H1 (cell line): ENCODE data around the gene MRPL4. TPM values are rescaled to one million over a fixed set of nuclear protein-coding genes. Genes with fewer than 3 reads are reported as not detected.

Experiments
- CTCF ChIA-PET: fragments of 300-600 bp; sonication (Branson Sonifier 250); formaldehyde crosslinking; loops from one replicate; lab custom pipeline; 2021; ENCODE audit not compliant: partially characterized antibody; lab: Charles Lee
- POLR2A ChIA-PET: fragments of 300-600 bp; sonication (Branson Sonifier 250); formaldehyde crosslinking; loops from one replicate; lab custom pipeline; 2021; ENCODE audit warnings: inconsistent platforms; ENCODE audit not compliant: partially characterized antibody; lab: Charles Lee
- DNase-seq, 2 experiments: peaks; one replicate each; pipeline versions ENCODE4 v3.0.0 to v3.0.0-alpha.2; 2010 to 2022; ENCODE audit warnings: low spot score in 2 of 2, low read depth in 1 of 2, mixed read lengths in 1 of 2
- FAIRE-seq: peaks from 2 replicates; lab custom pipeline; 2011; peaks lifted over from hg19 to GRCh38; lab: Jason Lieb, UNC
- H2AFZ ChIP-seq: 2 replicates; pipeline ENCODE4 v1.8.1; 2012; ENCODE audit warnings: low read length, inconsistent platforms
- H2AK5ac ChIP-seq: 2 replicates; pipeline ENCODE4 v1.6.1; 2013; ENCODE audit warnings: low read depth, low read length
- H2BK120ac ChIP-seq: replicated peaks from 2 replicates; pipeline ENCODE3; 2013; ENCODE audit warnings: low read depth, low read length, inconsistent platforms
- H2BK12ac ChIP-seq: 2 replicates; pipeline ENCODE4 v1.6.1; 2013; ENCODE audit warnings: low read depth, low read length
- H2BK15ac ChIP-seq: 2 replicates; pipeline ENCODE4 v1.6.1; 2013; ENCODE audit warnings: low read length
- H2BK20ac ChIP-seq: 2 replicates; pipeline ENCODE4 v1.6.1; 2013; ENCODE audit warnings: low read length
- H2BK5ac ChIP-seq: 2 replicates; pipeline ENCODE4 v1.6.1; 2013; ENCODE audit warnings: low read depth, low read length
- H3K14ac ChIP-seq: 2 replicates; pipeline ENCODE4 v1.6.1; 2013; ENCODE audit warnings: inconsistent platforms; ENCODE audit not compliant: insufficient read length
- H3K18ac ChIP-seq: 2 replicates; pipeline ENCODE4 v1.6.1; 2013; ENCODE audit warnings: low read length; ENCODE audit errors: extremely low read depth
- H3K23ac ChIP-seq: 2 replicates; pipeline ENCODE4 v1.6.1; 2013; ENCODE audit warnings: inconsistent platforms; ENCODE audit not compliant: insufficient read length
- H3K23me2 ChIP-seq: 2 replicates; pipeline ENCODE4 v1.6.1; 2013; ENCODE audit warnings: low read depth, low read length
- H3K27ac ChIP-seq: 2 replicates; pipeline ENCODE4 v1.6.1; 2011; ENCODE audit warnings: low read depth, low read length, inconsistent platforms
- H3K27me3 ChIP-seq, 4 experiments: replicated peaks in 1 of 4; 1 replicate in 1 of 4; 2 replicates in 3 of 4; pipeline versions ENCODE4 v1.6.1 to v1.8.1; 2011 to 2013; ENCODE audit warnings: low read length in 3 of 4, mild to moderate bottlenecking in 3 of 4, inconsistent platforms in 2 of 4, mixed read lengths in 2 of 4, moderate library complexity in 1 of 4; ENCODE audit not compliant: control insufficient read depth in 3 of 4, insufficient read depth in 3 of 4; ENCODE audit errors: extremely low read depth in 1 of 4
- H3K36me3 ChIP-seq, 4 experiments: 2 replicates each; pipeline versions ENCODE4 v1.6.1 to v1.8.1; 2011 to 2013; ENCODE audit warnings: mild to moderate bottlenecking in 4 of 4, low read length in 3 of 4, moderate library complexity in 2 of 4, control low read depth in 1 of 4, inconsistent platforms in 1 of 4; ENCODE audit not compliant: insufficient read depth in 4 of 4, control insufficient read depth in 2 of 4
- H3K4ac ChIP-seq: replicated peaks from 2 replicates; pipeline ENCODE3; 2013; ENCODE audit warnings: low read length, low read depth, mixed read lengths, inconsistent platforms; ENCODE audit not compliant: insufficient read length
- H3K4me1 ChIP-seq, 4 experiments: replicated peaks in 1 of 4; 1 replicate in 1 of 4; 2 replicates in 3 of 4; pipeline versions ENCODE4 v1.6.1 to v1.8.1; 2011 to 2013; ENCODE audit warnings: low read length in 3 of 4, inconsistent platforms in 2 of 4, mixed read lengths in 1 of 4; ENCODE audit not compliant: insufficient read depth in 4 of 4, control insufficient read depth in 3 of 4
- H3K4me2 ChIP-seq, 2 experiments: 2 replicates each; pipeline versions ENCODE4 v1.6.1 to v1.8.1; 2011 to 2013; ENCODE audit warnings: low read depth in 2 of 2, low read length in 2 of 2, control low read depth in 1 of 2, inconsistent platforms in 1 of 2, mild to moderate bottlenecking in 1 of 2; ENCODE audit not compliant: insufficient read depth in 1 of 2
- H3K4me3 ChIP-seq, 4 experiments: fragments of 200-600, 300-600 bp in 1 of 4; sonication (generic), shearing (Covaris generic), sonication (Bioruptor Twin) in 1 of 4; 2 replicates each; pipeline versions ENCODE4 v1.5.1 to v1.8.1; 2011 to 2016; ENCODE audit warnings: low read length in 4 of 4, low read depth in 3 of 4, control low read depth in 2 of 4, inconsistent platforms in 2 of 4, mild to moderate bottlenecking in 2 of 4, mixed read lengths in 1 of 4, moderate library complexity in 1 of 4; ENCODE audit not compliant: insufficient read depth in 2 of 4; ENCODE audit errors: extremely low read depth in 1 of 4
- H3K56ac ChIP-seq: replicated peaks from 2 replicates; pipeline ENCODE3; 2013; ENCODE audit warnings: low read depth, mild to moderate bottlenecking, mixed read lengths, low read length, inconsistent platforms; ENCODE audit not compliant: insufficient read length
- H3K79me1 ChIP-seq: 2 replicates; pipeline ENCODE4 v1.6.1; 2013; ENCODE audit warnings: low read depth, low read length, control low read depth
- H3K79me2 ChIP-seq, 2 experiments: 2 replicates each; pipeline versions ENCODE4 v1.6.1 to v1.8.1; 2012 to 2013; ENCODE audit warnings: low read length in 2 of 2, mild to moderate bottlenecking in 2 of 2, inconsistent platforms in 1 of 2; ENCODE audit not compliant: insufficient read depth in 2 of 2, control insufficient read depth in 1 of 2
- H3K9ac ChIP-seq, 4 experiments: replicated peaks in 1 of 4; 1 replicate in 1 of 4; 2 replicates in 3 of 4; pipeline versions ENCODE4 v1.6.1 to v1.8.1; 2011 to 2013; ENCODE audit warnings: low read depth in 3 of 4, low read length in 3 of 4, control low read depth in 2 of 4, mild to moderate bottlenecking in 2 of 4, moderate library complexity in 2 of 4, inconsistent platforms in 1 of 4; ENCODE audit errors: extremely low read depth in 1 of 4
- H3K9me3 ChIP-seq, 2 experiments: 2 replicates each; pipeline versions ENCODE4 v1.6.1 to v1.8.1; 2012 to 2013; ENCODE audit warnings: mild to moderate bottlenecking in 2 of 2, moderate library complexity in 2 of 2, control low read depth in 1 of 2, inconsistent platforms in 1 of 2, low read depth in 1 of 2, low read length in 1 of 2, mixed read lengths in 1 of 2; ENCODE audit not compliant: insufficient read depth in 2 of 2
- H4K20me1 ChIP-seq, 2 experiments: replicated peaks in 1 of 2; 2 replicates each; pipeline versions ENCODE3 to v1.8.1; 2011 to 2013; ENCODE audit warnings: inconsistent platforms in 2 of 2, low read length in 2 of 2, mild to moderate bottlenecking in 1 of 2; ENCODE audit not compliant: insufficient read depth in 2 of 2, control insufficient read depth in 1 of 2
- H4K5ac ChIP-seq: 2 replicates; pipeline ENCODE4 v1.6.1; 2013; ENCODE audit warnings: low read length, low read depth, mixed read lengths, inconsistent platforms; ENCODE audit not compliant: insufficient read length
- H4K8ac ChIP-seq: 2 replicates; pipeline ENCODE4 v1.8.0; 2013; ENCODE audit warnings: mild to moderate bottlenecking, moderate library complexity, low read length, inconsistent platforms; ENCODE audit not compliant: insufficient read depth; ENCODE audit errors: extremely low read depth
- H4K91ac ChIP-seq: replicated peaks from 2 replicates; pipeline ENCODE3; 2013; ENCODE audit warnings: low read length, mixed read lengths, inconsistent platforms; ENCODE audit not compliant: insufficient read length
- BACH1 ChIP-seq: IDR thresholded peaks from 2 replicates; pipeline ENCODE4 v1.6.1; 2012; ENCODE audit warnings: low read length, improper control_type of control experiment
- BCL11A ChIP-seq, 2 experiments: IDR thresholded peaks; one replicate each; pipeline ENCODE4 v1.6.1; 2011; ENCODE audit warnings: low read depth in 2 of 2, low read length in 2 of 2, mild to moderate bottlenecking in 2 of 2
- CTBP2 ChIP-seq: IDR thresholded peaks from 2 replicates; pipeline ENCODE4 v1.7.0; 2011; ENCODE audit warnings: borderline replicate concordance, mild to moderate bottlenecking, moderate library complexity, mixed read lengths, low read length; ENCODE audit not compliant: insufficient read depth, insufficient read length
- GABPA ChIP-seq: IDR thresholded peaks from 2 replicates; pipeline ENCODE4 v1.6.1; 2011; ENCODE audit warnings: mild to moderate bottlenecking, low read length, moderate library complexity, borderline replicate concordance; ENCODE audit not compliant: insufficient read depth
- JUN ChIP-seq: IDR thresholded peaks from 2 replicates; pipeline ENCODE4 v1.6.1; 2011; ENCODE audit warnings: low read depth, mild to moderate bottlenecking, improper control_type of control experiment, low read length
- JUND ChIP-seq: IDR thresholded peaks from 2 replicates; pipeline ENCODE4 v1.6.1; 2011; ENCODE audit warnings: mild to moderate bottlenecking, improper control_type of control experiment, low read length
- PHF8 ChIP-seq: fragments of 200-600 bp; sonication (generic); conservative IDR thresholded peaks from 2 replicates; pipeline ENCODE4 v1.7.1; 2012; ENCODE audit warnings: low read depth, mild to moderate bottlenecking, inconsistent platforms, low read length, moderate library complexity
- POLR2A ChIP-seq, 2 experiments: IDR thresholded peaks; 1 replicate in 1 of 2; 2 replicates in 1 of 2; pipeline ENCODE4 v1.6.1; 2011; ENCODE audit warnings: low read depth in 2 of 2, low read length in 2 of 2, mild to moderate bottlenecking in 2 of 2; ENCODE audit errors: control extremely low read depth in 1 of 2
- POU5F1 ChIP-seq: IDR thresholded peaks from 2 replicates; pipeline ENCODE4 v1.6.1; 2011; ENCODE audit warnings: low read depth, mild to moderate bottlenecking, low read length, moderate library complexity
- RAD21 ChIP-seq, 2 experiments: IDR thresholded peaks in 1 of 2; conservative IDR thresholded peaks in 1 of 2; 2 replicates each; pipeline ENCODE4 v1.6.1; 2011; ENCODE audit warnings: low read depth in 2 of 2, low read length in 2 of 2, improper control_type of control experiment in 1 of 2, inconsistent platforms in 1 of 2, mild to moderate bottlenecking in 1 of 2, moderate library complexity in 1 of 2
- WGBS, 2 experiments: shearing (Covaris generic) in 1 of 2; methylation state at CpG; one replicate each; pipeline versions ENCODE4 v1.1.6 to v1.1.7; 2013 to 2015; ENCODE audit warnings: low lambda C conversion rate in 2 of 2, mixed read lengths in 2 of 2, inconsistent platforms in 1 of 2, low coverage in 1 of 2, missing lambda C conversion rate in 1 of 2; ENCODE audit not compliant: insufficient replicate concordance in 2 of 2, insufficient coverage in 1 of 2, insufficient read length in 1 of 2; ENCODE audit errors: extremely low coverage in 1 of 2, missing lambda C conversion rate in 1 of 2; 5-methylcytosine and 5-hydroxymethylcytosine counted together
- polyA plus RNA-seq, 7 experiments: library from polyadenylated mRNA; depleted of rRNA in 3 of 7; stranded (reverse) in 5 of 7; unstranded in 2 of 7; fragments of >200 nt in 5 of 7; fragments of 200-250 nt in 2 of 7; gene quantifications; 1 replicate in 5 of 7; 2 replicates in 1 of 7; 4 replicates in 1 of 7; pipeline versions ENCODE4 v1.2.1 to v1.2.3, GENCODE V29; 2011 to 2013; ENCODE audit warnings: missing spikeins in 2 of 7, mixed read lengths in 2 of 7
- total RNA-seq: library from RNA; stranded (reverse); fragmentation: NEBNext Ultra II Directional; extraction: Animal tissue kit (Norgen Biotek cat#: 25700); gene quantifications from 2 replicates; pipeline ENCODE4 v1.2.1, GENCODE V29; 2021
- TF ChIP-seq, protein P1 (sequence below): IDR thresholded peaks from 2 replicates; pipeline ENCODE4 v1.6.1; 2011; ENCODE audit warnings: low read length, improper control_type of control experiment
- TF ChIP-seq, protein P2 (sequence below): IDR thresholded peaks from 2 replicates; pipeline ENCODE4 v1.6.1; 2012; ENCODE audit warnings: inconsistent platforms

MRPL4 gene
- total and polyA plus RNA-seq, 2 of the 8 experiments (the other 6 are each of a cell fraction or from before 2014, with no cell fraction given) = 82.3 to 187 TPM

DNA sequence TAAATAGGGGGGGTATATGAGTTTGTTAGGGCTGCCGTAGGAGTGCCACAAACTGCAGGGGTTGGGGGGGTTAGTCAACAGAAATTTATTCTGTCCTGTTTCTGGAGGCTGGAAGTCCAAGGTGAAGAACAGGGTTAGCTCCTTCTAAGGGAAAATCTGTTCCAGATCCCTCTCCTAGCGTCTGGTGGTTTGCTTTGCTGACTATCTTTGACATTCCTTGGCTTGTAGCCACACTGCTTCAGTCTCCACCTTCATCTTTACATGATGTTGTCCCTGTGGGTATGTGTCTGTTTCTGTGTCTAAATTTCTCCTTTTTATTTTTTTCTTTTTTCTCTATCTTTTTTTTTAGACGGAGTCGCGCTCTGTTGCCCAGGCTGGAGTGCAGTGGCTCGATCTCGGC is 10.8 kb downstream of the MRPL4 start:
- H3K14ac ChIP-seq = no peak overlapping the region
- no peaks in the 10 kb centered on the region for H3K23me2 ChIP-seq
- no peak overlapping the region for H2BK15ac ChIP-seq
- H2BK120ac ChIP-seq = no peak overlapping the region
- no peak overlapping the region for H3K9ac ChIP-seq
- H3K27ac ChIP-seq = no peak overlapping the region
- 93% methylated on average over 7 of the region's 7 CpGs; no CpG with 5 or more reads in 1 of the 2 experiments for WGBS, 2 experiments
- H3K23ac ChIP-seq = no peak overlapping the region
- no peak overlapping the region for H2BK20ac ChIP-seq
- no peaks in the 10 kb centered on the region for H3K9me3 ChIP-seq
- H3K56ac ChIP-seq = no peak overlapping the region
- no peak for DNase-seq
- H2BK12ac ChIP-seq = no peak overlapping the region
- H3K27me3 ChIP-seq = no peaks in the 10 kb centered on the region
- no peak overlapping the region for H2AK5ac ChIP-seq
- H2BK5ac ChIP-seq = no peak overlapping the region
- no peak for FAIRE-seq
- H3K79me2 ChIP-seq = no peaks in the 10 kb centered on the region
- H4K5ac ChIP-seq = no peak overlapping the region
- H4K20me1 ChIP-seq = peaks cover 0 to 4% of the 10 kb centered on the region in 2 experiments
- H3K4ac ChIP-seq = no peak overlapping the region
- POLR2A ChIA-PET = interaction anchor here (0.5 to 1.3 kb wide), 6 partner anchors 17 to 186 kb away, joined by 3 to 7 read pairs (median 3); no protein-coding TSS in a partner anchor
- no peak overlapping the region for H3K4me3 ChIP-seq
- no peak overlapping the region for H4K8ac ChIP-seq
- H3K4me1 ChIP-seq = peaks cover 0 to 2% (median 0%) of the 10 kb centered on the region in 4 experiments; a peak in 2 of 7 replicates
- no peak overlapping the region for H2AFZ ChIP-seq
- CTCF ChIA-PET = interaction anchor here (0.7 to 2.4 kb wide), 2 partner anchors 54 to 126 kb away, joined by 3 to 16 read pairs; no protein-coding TSS in a partner anchor
- H3K36me3 ChIP-seq = peaks cover 0 to 12% (median 3%) of the 10 kb centered on the region in 4 experiments; a peak in 4 of 8 replicates
- H3K4me2 ChIP-seq = no peak overlapping the region
- H3K18ac ChIP-seq = no peak overlapping the region
- H3K79me1 ChIP-seq = no peaks in the 10 kb centered on the region
- H4K91ac ChIP-seq = no peak overlapping the region
- no peak for TF ChIP-seq BACH1
- no peak for TF ChIP-seq CTBP2
- no peak for TF ChIP-seq JUN
- no peak for TF ChIP-seq RAD21 (IDR thresholded peaks at IDR 0.05 in 1 of 2, conservative IDR thresholded peaks at IDR 0.05 in 1 of 2; ENCODE audit: low read depth in 2 of 2, low read length in 2 of 2)
- TF ChIP-seq POU5F1 = no peak
- TF ChIP-seq, protein P1, sequence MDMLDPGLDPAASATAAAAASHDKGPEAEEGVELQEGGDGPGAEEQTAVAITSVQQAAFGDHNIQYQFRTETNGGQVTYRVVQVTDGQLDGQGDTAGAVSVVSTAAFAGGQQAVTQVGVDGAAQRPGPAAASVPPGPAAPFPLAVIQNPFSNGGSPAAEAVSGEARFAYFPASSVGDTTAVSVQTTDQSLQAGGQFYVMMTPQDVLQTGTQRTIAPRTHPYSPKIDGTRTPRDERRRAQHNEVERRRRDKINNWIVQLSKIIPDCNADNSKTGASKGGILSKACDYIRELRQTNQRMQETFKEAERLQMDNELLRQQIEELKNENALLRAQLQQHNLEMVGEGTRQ = no peak
- TF ChIP-seq JUND = no peak
- TF ChIP-seq GABPA = no peak
- TF ChIP-seq PHF8 = no peak
- TF ChIP-seq, protein P2, sequence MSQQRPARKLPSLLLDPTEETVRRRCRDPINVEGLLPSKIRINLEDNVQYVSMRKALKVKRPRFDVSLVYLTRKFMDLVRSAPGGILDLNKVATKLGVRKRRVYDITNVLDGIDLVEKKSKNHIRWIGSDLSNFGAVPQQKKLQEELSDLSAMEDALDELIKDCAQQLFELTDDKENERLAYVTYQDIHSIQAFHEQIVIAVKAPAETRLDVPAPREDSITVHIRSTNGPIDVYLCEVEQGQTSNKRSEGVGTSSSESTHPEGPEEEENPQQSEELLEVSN = no peak
- TF ChIP-seq BCL11A (IDR thresholded peaks at IDR 0.05; ENCODE audit: low read depth in 2 of 2, low read length in 2 of 2) = no peak
- no peak for TF ChIP-seq POLR2A (IDR thresholded peaks at IDR 0.05; ENCODE audit: control extremely low read depth in 1 of 2, low read depth in 2 of 2, low read length in 2 of 2)
